Measurements from ENCODE around the gene ZNF536. TPM values are rescaled to one million over a fixed set of nuclear protein-coding genes. Genes with fewer than 3 reads are reported as not detected.

The ZNF536 gene
- total RNA-seq, 1 experiment from 2014 or later, result not detected

- no peak overlapping the region for H3K4me3 ChIP-seq (ENCODE audit: low read length)
- no peak overlapping the region for H3K4me2 ChIP-seq (ENCODE audit: low read length)
- no peaks in the 10 kb centered on the region for H3K79me2 ChIP-seq (ENCODE audit: low read length)
- H3K27me3 ChIP-seq (ENCODE audit: low read length), result peaks cover 8% of the 10 kb centered on the region; the same call in 1 of the 2 replicates
- H3K4me1 ChIP-seq (ENCODE audit: insufficient read depth, low read length), result no peaks in the 10 kb centered on the region
- TF ChIP-seq EZH2 (IDR thresholded peaks at IDR 0.05; ENCODE audit: low read length, unreplicated experiment) (no peak), CTCF (conservative IDR thresholded peaks at IDR 0.05; ENCODE audit: low read depth, low read length) (no peak), EZH2phosphoT487 (IDR thresholded peaks at IDR 0.05; ENCODE audit: borderline replicate concordance, low read length) (no peak)
- CTCF ChIA-PET, result no interaction called here
- POLR2A ChIA-PET (ENCODE audit: unreplicated experiment), result no interaction called here
- intact Hi-C loops (cut with micrococcal nuclease), result no loop called here
- BruUV-seq (replicated peaks), result no TSS peak
- no peaks in the 10 kb centered on the region for H3K9me3 ChIP-seq (ENCODE audit: low read length)
- no peak overlapping the region for H3K9ac ChIP-seq (ENCODE audit: low read length)
- H3K36me3 ChIP-seq (ENCODE audit: low read depth, low read length), result no peaks in the 10 kb centered on the region
- H3F3A ChIP-seq (ENCODE audit: low read length, unreplicated experiment), result no peaks in the 10 kb centered on the region
- no peaks in the 10 kb centered on the region for H4K20me1 ChIP-seq (ENCODE audit: low read length)
- H3K27ac ChIP-seq (ENCODE audit: low read length), result no peak overlapping the region
- H2AFZ ChIP-seq (ENCODE audit: low read length), result no peak overlapping the region
- ATAC-seq (no peak), DNase-seq (no peak)
- H3K9me2 ChIP-seq (replicated peaks; ENCODE audit: low read length), result no peaks in the 10 kb centered on the region
These were observed 4.8 kb upstream of the ZNF536 start for GRCh38 chr19:30367421-30367820.

- Histone ChIP-seq H3K36me3 (ENCODE audit: low read depth, low read length) (no peaks in the 10 kb centered on the region), H4K20me1 (ENCODE audit: low read length) (no peaks in the 10 kb centered on the region), H3K9me2 (replicated peaks; ENCODE audit: low read length) (no peaks in the 10 kb centered on the region), H3F3A (ENCODE audit: low read length, unreplicated experiment) (no peaks in the 10 kb centered on the region), H3K27me3 (ENCODE audit: low read length) (peaks cover 8% of the 10 kb centered on the region; the same call in 1 of the 2 replicates), H3K9me3 (ENCODE audit: low read length) (no peaks in the 10 kb centered on the region), H3K4me3 (ENCODE audit: low read length) (no peak overlapping the region), H3K27ac (ENCODE audit: low read length) (no peak overlapping the region), H3K9ac (ENCODE audit: low read length) (no peak overlapping the region), H3K4me2 (ENCODE audit: low read length) (no peak overlapping the region), H3K79me2 (ENCODE audit: low read length) (no peaks in the 10 kb centered on the region), H2AFZ (ENCODE audit: low read length) (no peak overlapping the region), H3K4me1 (ENCODE audit: insufficient read depth, low read length) (no peaks in the 10 kb centered on the region)
- TF ChIP-seq EZH2phosphoT487 (IDR thresholded peaks at IDR 0.05; ENCODE audit: borderline replicate concordance, low read length), result no peak
- TF ChIP-seq CTCF (conservative IDR thresholded peaks at IDR 0.05; ENCODE audit: low read depth, low read length), result no peak
- no peak for TF ChIP-seq EZH2 (IDR thresholded peaks at IDR 0.05; ENCODE audit: low read length, unreplicated experiment)
- DNase-seq, result no peak
- no TSS peak for BruUV-seq (replicated peaks)
- POLR2A ChIA-PET (ENCODE audit: unreplicated experiment), result no interaction called here
- intact Hi-C loops (cut with micrococcal nuclease), result no loop called here
- no peak for ATAC-seq
- CTCF ChIA-PET, result no interaction called here
These were observed 2.4 kb upstream of the ZNF536 start for GRCh38 chr19:30369833-30370232.

- Histone ChIP-seq H3K9me2 (replicated peaks; ENCODE audit: low read length) (no peaks in the 10 kb centered on the region), H3K27ac (ENCODE audit: low read length) (no peak overlapping the region), H3K79me2 (ENCODE audit: low read length) (no peaks in the 10 kb centered on the region), H4K20me1 (ENCODE audit: low read length) (no peaks in the 10 kb centered on the region), H3K27me3 (ENCODE audit: low read length) (peaks cover 8% of the 10 kb centered on the region; the same call in 1 of the 2 replicates), H3K9me3 (ENCODE audit: low read length) (no peaks in the 10 kb centered on the region), H3K9ac (ENCODE audit: low read length) (no peak overlapping the region), H3K4me3 (ENCODE audit: low read length) (no peak overlapping the region), H3K36me3 (ENCODE audit: low read depth, low read length) (no peaks in the 10 kb centered on the region), H3K4me1 (ENCODE audit: insufficient read depth, low read length) (no peaks in the 10 kb centered on the region), H2AFZ (ENCODE audit: low read length) (no peak overlapping the region), H3K4me2 (ENCODE audit: low read length) (no peak overlapping the region), H3F3A (ENCODE audit: low read length, unreplicated experiment) (no peaks in the 10 kb centered on the region)
- CTCF ChIA-PET, result no interaction called here
- no peak for DNase-seq
- no peak for ATAC-seq
- no TSS peak for BruUV-seq (replicated peaks)
- intact Hi-C loops (cut with micrococcal nuclease), result no loop called here
- POLR2A ChIA-PET (ENCODE audit: unreplicated experiment), result no interaction called here
- TF ChIP-seq EZH2 (IDR thresholded peaks at IDR 0.05; ENCODE audit: low read length, unreplicated experiment) (no peak), EZH2phosphoT487 (IDR thresholded peaks at IDR 0.05; ENCODE audit: borderline replicate concordance, low read length) (no peak), CTCF (conservative IDR thresholded peaks at IDR 0.05; ENCODE audit: low read depth, low read length) (no peak)
These were observed 885 bp upstream of the ZNF536 start for GRCh38 chr19:30371161-30371836.
